Esophagus muscularis mucosa (tissue), 3 donors: ENCODE measurements around the gene FZD2.

Experiments
- POLR2A ChIP-seq: fragments of 450-650 bp; IDR thresholded peaks from one replicate; pipeline ENCODE4 v1.6.1; 2017; ENCODE audit warnings: antibody characterized with exemption, moderate library complexity, mild to moderate bottlenecking, low read depth
- TF ChIP-seq, protein P1 (sequence below), 3 experiments: fragments of 200-600 bp in 2 of 3; fragments of 450-650 bp in 1 of 3; sonication (generic) in 2 of 3; IDR thresholded peaks; one replicate each; pipeline ENCODE4 v1.5.1; 2017 to 2019; ENCODE audit warnings: antibody characterized with exemption in 3 of 3, mild to moderate bottlenecking in 2 of 3, moderate library complexity in 1 of 3

DNA sequence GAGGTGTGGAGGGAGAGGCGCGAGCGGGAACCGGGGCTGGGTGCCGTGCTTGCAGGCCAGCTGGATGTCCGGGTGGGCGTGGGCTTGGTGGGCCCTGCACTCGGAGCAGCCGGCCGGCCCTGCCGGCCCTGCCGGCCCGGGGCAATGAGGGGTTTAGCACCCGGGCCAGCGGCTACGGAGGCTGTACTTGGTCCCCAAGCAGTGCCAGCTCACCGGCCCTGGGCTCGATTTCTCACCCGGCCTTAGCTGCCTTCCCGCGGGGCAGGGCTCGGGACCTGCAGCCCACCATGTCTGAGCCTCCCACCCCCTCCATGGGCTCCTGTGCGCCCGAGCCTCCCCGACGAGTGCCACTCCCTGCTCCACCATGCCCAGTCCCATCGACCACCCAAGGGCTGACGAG, 29.3 kb upstream of the FZD2 start:
- TF ChIP-seq, protein P1, sequence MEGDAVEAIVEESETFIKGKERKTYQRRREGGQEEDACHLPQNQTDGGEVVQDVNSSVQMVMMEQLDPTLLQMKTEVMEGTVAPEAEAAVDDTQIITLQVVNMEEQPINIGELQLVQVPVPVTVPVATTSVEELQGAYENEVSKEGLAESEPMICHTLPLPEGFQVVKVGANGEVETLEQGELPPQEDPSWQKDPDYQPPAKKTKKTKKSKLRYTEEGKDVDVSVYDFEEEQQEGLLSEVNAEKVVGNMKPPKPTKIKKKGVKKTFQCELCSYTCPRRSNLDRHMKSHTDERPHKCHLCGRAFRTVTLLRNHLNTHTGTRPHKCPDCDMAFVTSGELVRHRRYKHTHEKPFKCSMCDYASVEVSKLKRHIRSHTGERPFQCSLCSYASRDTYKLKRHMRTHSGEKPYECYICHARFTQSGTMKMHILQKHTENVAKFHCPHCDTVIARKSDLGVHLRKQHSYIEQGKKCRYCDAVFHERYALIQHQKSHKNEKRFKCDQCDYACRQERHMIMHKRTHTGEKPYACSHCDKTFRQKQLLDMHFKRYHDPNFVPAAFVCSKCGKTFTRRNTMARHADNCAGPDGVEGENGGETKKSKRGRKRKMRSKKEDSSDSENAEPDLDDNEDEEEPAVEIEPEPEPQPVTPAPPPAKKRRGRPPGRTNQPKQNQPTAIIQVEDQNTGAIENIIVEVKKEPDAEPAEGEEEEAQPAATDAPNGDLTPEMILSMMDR (IDR thresholded peaks at IDR 0.05): no peak
- no peak for TF ChIP-seq POLR2A
